Keratinocyte (primary cell): ENCODE measurements around the gene INPP4B. TPM values are rescaled to one million over a fixed set of nuclear protein-coding genes. Genes with fewer than 3 reads are reported as not detected.
A peak's percentile ranks its signal among the peaks of the same experiment; 100 is the strongest.

Source experiments
- DNase-seq: peaks from one replicate; pipeline ENCODE4 v3.0.0-alpha.2; 2011; ENCODE audit warnings: low read depth, missing footprints, low spot score
- FAIRE-seq: peaks from 2 replicates; lab custom pipeline; 2011; peaks lifted over from hg19 to GRCh38; lab: Jason Lieb, UNC
- H2AFZ ChIP-seq: 2 replicates; pipeline ENCODE4 v1.6.0; 2012; ENCODE audit warnings: low read length, control low read depth, inconsistent platforms; ENCODE audit not compliant: control insufficient read depth
- H3K27ac ChIP-seq: 2 replicates; pipeline ENCODE4 v1.5.1; 2011; ENCODE audit warnings: low read length; ENCODE audit not compliant: control insufficient read depth, insufficient read depth
- H3K27me3 ChIP-seq: 3 replicates; pipeline ENCODE4 v1.6.0; 2011; ENCODE audit warnings: low read length; ENCODE audit not compliant: control insufficient read depth, insufficient read depth; ENCODE audit errors: extremely low read depth
- H3K36me3 ChIP-seq, 2 experiments: 2 replicates in 1 of 2; 3 replicates in 1 of 2; pipeline ENCODE4 v1.5.1; 2011; ENCODE audit warnings: low read length in 2 of 2, mild to moderate bottlenecking in 1 of 2; ENCODE audit not compliant: control insufficient read depth in 2 of 2, insufficient read depth in 2 of 2; ENCODE audit errors: extremely low read depth in 1 of 2
- H3K4me1 ChIP-seq: 3 replicates; pipeline ENCODE4 v1.5.1; 2011; ENCODE audit warnings: low read length; ENCODE audit not compliant: control insufficient read depth, insufficient read depth; ENCODE audit errors: extremely low read depth
- H3K4me2 ChIP-seq: 3 replicates; pipeline ENCODE4 v1.6.0; 2011; ENCODE audit warnings: low read depth, low read length; ENCODE audit not compliant: control insufficient read depth, insufficient read depth; ENCODE audit errors: extremely low read depth
- H3K4me3 ChIP-seq, 3 experiments: fragments of 200-600 bp in 1 of 3; sonication (generic) in 1 of 3; 2 replicates in 2 of 3; 3 replicates in 1 of 3; pipeline ENCODE4 v1.5.1; 2011 to 2016; ENCODE audit warnings: low read length in 3 of 3, mild to moderate bottlenecking in 3 of 3, control low read depth in 2 of 3, inconsistent platforms in 1 of 3, low read depth in 1 of 3, mixed read lengths in 1 of 3, mixed run types in 1 of 3, moderate library complexity in 1 of 3; ENCODE audit not compliant: control insufficient read depth in 2 of 3, insufficient read depth in 2 of 3; ENCODE audit errors: extremely low read depth in 1 of 3
- H3K79me2 ChIP-seq: 2 replicates; pipeline ENCODE4 v1.6.0; 2012; ENCODE audit warnings: low read length; ENCODE audit not compliant: control insufficient read depth, insufficient read depth
- H3K9ac ChIP-seq: 3 replicates; pipeline ENCODE4 v1.6.0; 2011; ENCODE audit warnings: low read length; ENCODE audit not compliant: control insufficient read depth, insufficient read depth; ENCODE audit errors: extremely low read depth
- H3K9me1 ChIP-seq: 3 replicates; pipeline ENCODE4 v1.6.0; 2011; ENCODE audit warnings: low read length; ENCODE audit not compliant: control insufficient read depth, insufficient read depth; ENCODE audit errors: extremely low read depth
- H3K9me3 ChIP-seq: 2 replicates; pipeline ENCODE4 v1.5.1; 2012; ENCODE audit warnings: low read depth, low read length; ENCODE audit not compliant: control insufficient read depth
- H4K20me1 ChIP-seq: 3 replicates; pipeline ENCODE4 v1.6.0; 2011; ENCODE audit warnings: low read length; ENCODE audit not compliant: control insufficient read depth, insufficient read depth; ENCODE audit errors: extremely low read depth
- CTCF ChIP-seq, 3 experiments: IDR thresholded peaks in 1 of 3; conservative IDR thresholded peaks in 1 of 3; optimal IDR thresholded peaks in 1 of 3; 2 replicates in 2 of 3; 3 replicates in 1 of 3; pipeline versions ENCODE3 to v1.5.1; 2011; ENCODE audit warnings: low read length in 3 of 3, mild to moderate bottlenecking in 3 of 3, moderate library complexity in 2 of 3, control low read depth in 1 of 3, inconsistent platforms in 1 of 3; ENCODE audit not compliant: insufficient read depth in 2 of 3; ENCODE audit errors: extremely low read depth in 1 of 3
- EZH2 ChIP-seq: IDR thresholded peaks from one replicate; pipeline ENCODE4 v1.6.1; 2012; ENCODE audit warnings: inconsistent platforms, mild to moderate bottlenecking, low read length, moderate library complexity
- dilution Hi-C: fragments of 300-500 bp; cut with MboI; formaldehyde crosslinking; loops from one replicate; pipeline ENCODE4 v1.7.0; 2020; ENCODE audit warnings: low sequenced_read_pairs; ENCODE audit not compliant: extremely low pct_ligation_motif_present
- polyA plus RNA-seq, 5 experiments: library from polyadenylated mRNA; depleted of rRNA in 3 of 5; stranded (reverse) in 3 of 5; stranded (forward) in 1 of 5; unstranded in 1 of 5; fragments of >200 nt; gene quantifications; 1 replicate in 1 of 5; 2 replicates in 3 of 5; 3 replicates in 1 of 5; pipeline versions ENCODE4 v1.2.1 to v1.2.3, GENCODE V29; 2011 to 2012; ENCODE audit warnings: missing spikeins in 2 of 5, low read depth in 1 of 5, low replicate concordance in 1 of 5

The INPP4B gene
- polyA plus RNA-seq, 1 donor (not counting 4 experiments of a cell fraction or from before 2014, with no cell fraction given): 50.2 TPM

DNA sequence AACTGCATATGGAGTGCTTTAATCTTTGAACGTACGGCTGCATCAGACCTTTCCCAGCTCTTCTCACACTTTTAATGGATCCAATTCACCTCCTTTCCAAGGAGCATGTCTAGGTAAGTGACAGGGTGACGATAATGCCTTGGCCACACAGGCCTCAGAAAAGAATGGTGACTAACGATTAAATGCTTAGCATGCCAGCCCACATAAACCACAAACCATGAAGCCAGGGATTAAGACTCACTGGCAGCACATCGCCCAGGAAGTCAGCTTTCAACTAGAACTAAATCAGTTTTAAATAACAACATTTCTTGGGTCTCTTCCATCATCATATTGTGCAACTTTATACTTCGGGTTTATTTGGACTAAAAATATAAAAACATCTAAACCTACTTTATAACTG, 28.7 kb downstream of the INPP4B start:
- Histone ChIP-seq H3K9me1 (no peaks in the 10 kb centered on the region), H3K4me1 (peaks cover 9% of the 10 kb centered on the region), H3K27ac (no peak overlapping the region), H3K9me3 (no peaks in the 10 kb centered on the region), H3K27me3 (no peaks in the 10 kb centered on the region), H3K9ac (no peak overlapping the region), H4K20me1 (no peaks in the 10 kb centered on the region), H3K36me3 (no peaks in the 10 kb centered on the region), H3K4me3 (no peak overlapping the region), H3K79me2 (no peaks in the 10 kb centered on the region), H2AFZ (no peak overlapping the region), H3K4me2 (peak overlapping the region; percentile 56)
- TF ChIP-seq CTCF (optimal IDR thresholded peaks at IDR 0.05 in 1 of 3, IDR thresholded peaks at IDR 0.05 in 1 of 3, conservative IDR thresholded peaks at IDR 0.05 in 1 of 3; ENCODE audit: extremely low read depth in 1 of 3, insufficient read depth in 2 of 3, low read length in 3 of 3) (no peak), EZH2 (no peak)
- dilution Hi-C loops: no loop called here
- DNase-seq: peak; percentile 33
- FAIRE-seq: peak; percentile 95

- Histone ChIP-seq H3K4me3 (no peak overlapping the region), H4K20me1 (no peaks in the 10 kb centered on the region), H3K79me2 (no peaks in the 10 kb centered on the region), H2AFZ (no peak overlapping the region), H3K4me1 (peaks cover 9% of the 10 kb centered on the region), H3K9me1 (no peaks in the 10 kb centered on the region), H3K4me2 (no peak overlapping the region), H3K27me3 (no peaks in the 10 kb centered on the region), H3K36me3 (no peaks in the 10 kb centered on the region), H3K27ac (no peak overlapping the region), H3K9ac (no peak overlapping the region), H3K9me3 (no peaks in the 10 kb centered on the region)
- peak; percentile 60 for FAIRE-seq
- TF ChIP-seq CTCF (optimal IDR thresholded peaks at IDR 0.05 in 1 of 3, IDR thresholded peaks at IDR 0.05 in 1 of 3, conservative IDR thresholded peaks at IDR 0.05 in 1 of 3; ENCODE audit: extremely low read depth in 1 of 3, insufficient read depth in 2 of 3, low read length in 3 of 3) (no peak), EZH2 (no peak)
- no peak for DNase-seq
- dilution Hi-C loops: no loop called here
These were observed 30.3 kb downstream of the INPP4B start for GRCh38 chr4:142815834-142816233.
